ENCODE data around the gene MBLAC1.
A peak's percentile ranks its signal among the peaks of the same experiment; 100 is the strongest.

MBLAC1 gene

DNA sequence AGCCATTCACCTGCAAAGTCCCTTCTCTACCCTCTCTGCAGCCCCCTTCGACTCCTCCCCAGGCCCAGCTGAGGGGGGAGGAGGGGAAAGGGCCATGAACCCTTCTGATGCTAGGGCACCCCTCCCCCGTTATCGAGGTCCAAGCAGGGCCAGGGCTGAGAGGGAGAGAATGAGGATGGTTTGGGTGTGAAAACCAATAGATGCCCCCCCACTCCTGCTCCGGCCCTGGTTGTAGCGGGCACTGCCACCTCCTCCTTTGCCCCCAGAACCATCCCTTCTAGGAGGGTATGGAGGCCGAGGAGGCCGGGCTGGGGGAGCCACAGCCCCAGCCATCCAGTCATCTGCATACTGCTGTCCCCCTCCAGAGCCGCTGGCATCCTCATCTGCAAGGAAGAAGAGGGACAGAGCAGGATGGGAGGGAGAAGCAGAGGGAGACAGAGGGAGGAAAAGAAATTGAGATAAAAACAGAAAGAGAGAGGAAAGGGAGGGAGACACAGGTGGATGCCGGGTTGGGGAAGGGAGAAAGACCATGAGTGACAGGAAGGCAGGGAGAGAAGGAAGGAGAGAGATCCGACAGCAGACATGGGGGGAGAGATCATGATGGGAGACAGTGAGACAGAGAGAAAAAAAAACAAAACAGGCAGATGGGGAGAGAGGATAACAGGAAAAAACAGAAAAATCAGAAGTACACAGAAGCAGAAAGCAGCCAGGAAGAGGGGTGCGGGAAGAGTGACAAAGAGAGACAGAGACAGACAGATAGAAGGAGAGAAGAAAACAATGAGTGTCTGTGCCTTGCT, 43.5 kb downstream of the MBLAC1 start:
- TF ChIP-seq, protein P1, sequence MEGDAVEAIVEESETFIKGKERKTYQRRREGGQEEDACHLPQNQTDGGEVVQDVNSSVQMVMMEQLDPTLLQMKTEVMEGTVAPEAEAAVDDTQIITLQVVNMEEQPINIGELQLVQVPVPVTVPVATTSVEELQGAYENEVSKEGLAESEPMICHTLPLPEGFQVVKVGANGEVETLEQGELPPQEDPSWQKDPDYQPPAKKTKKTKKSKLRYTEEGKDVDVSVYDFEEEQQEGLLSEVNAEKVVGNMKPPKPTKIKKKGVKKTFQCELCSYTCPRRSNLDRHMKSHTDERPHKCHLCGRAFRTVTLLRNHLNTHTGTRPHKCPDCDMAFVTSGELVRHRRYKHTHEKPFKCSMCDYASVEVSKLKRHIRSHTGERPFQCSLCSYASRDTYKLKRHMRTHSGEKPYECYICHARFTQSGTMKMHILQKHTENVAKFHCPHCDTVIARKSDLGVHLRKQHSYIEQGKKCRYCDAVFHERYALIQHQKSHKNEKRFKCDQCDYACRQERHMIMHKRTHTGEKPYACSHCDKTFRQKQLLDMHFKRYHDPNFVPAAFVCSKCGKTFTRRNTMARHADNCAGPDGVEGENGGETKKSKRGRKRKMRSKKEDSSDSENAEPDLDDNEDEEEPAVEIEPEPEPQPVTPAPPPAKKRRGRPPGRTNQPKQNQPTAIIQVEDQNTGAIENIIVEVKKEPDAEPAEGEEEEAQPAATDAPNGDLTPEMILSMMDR (IDR thresholded peaks at IDR 0.05): no peak
- Histone ChIP-seq H3K9me3 (no peaks in the 10 kb centered on the region), H3K27me3 (peaks cover 0 to 27% of the 10 kb centered on the region in 2 donors), H3K27ac (no peak overlapping the region), H3K4me1 (peaks cover 0 to 33% (median 20%) of the 10 kb centered on the region in 4 donors), H3K4me3 (no peak overlapping the region), H3K36me3 (no peaks in the 10 kb centered on the region)
- intact Hi-C loops (cut with DNase I; ENCODE audit: low total_unique reads): no loop called here
- no peak for DNase-seq

DNA sequence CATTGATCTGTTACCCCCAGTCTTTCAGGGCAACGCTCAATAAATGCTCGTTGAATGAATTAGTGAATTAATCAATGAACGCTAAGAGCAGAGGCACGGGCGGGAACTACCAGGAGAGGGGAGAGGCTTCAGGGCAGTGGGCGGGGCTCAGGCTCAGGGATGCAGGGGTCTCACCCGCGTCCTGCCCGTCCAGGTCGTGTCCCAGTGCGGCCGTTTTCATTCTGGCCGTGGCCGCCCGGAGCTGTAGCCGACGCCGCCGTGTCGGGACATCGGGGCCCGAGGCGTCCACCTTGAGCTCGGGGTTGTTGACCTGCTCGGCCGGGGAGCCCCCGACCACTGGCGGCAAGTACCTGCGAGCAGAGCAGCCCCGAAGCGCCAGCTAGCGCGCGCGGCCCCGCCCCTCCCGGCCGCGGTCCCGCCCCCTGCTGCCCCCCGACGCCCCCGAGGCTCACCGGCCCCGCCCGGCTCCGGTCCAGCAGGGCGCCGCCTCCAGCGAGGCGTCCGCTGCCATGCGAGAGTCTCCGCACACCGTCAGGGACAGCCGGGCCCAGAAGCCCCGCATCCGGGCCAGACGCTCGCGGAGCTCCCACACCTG, 44.4 kb downstream of the MBLAC1 start:
- DNase-seq: no peak

DNA sequence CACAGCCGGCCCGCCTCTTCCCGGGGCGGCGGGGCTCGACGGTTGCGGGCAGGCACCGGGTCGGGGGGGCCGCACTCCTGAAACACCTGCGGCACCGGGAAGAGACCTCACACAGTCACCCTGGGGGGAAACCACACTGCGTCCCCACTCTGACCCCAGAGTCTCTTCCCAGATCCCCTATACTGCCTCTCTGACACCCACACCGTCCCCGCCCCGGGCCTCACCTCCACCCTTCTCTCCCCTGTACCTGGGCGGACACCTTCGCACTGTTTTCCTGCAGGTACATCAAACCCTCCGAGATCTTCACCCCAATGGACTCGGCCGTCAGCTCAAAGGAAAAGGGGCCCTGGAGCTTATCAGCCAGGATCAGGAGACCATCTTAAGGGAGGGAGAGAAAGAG, 45.1 kb downstream of the MBLAC1 start:
- Histone ChIP-seq H3K4me1 (peaks cover 0 to 34% (median 22%) of the 10 kb centered on the region in 4 donors), H3K4me3 (peak overlapping the region; percentile 29 to 52), H3K27me3 (peaks cover 0 to 26% of the 10 kb centered on the region in 2 donors), H3K27ac (no peak overlapping the region), H3K36me3 (no peaks in the 10 kb centered on the region), H3K9me3 (no peaks in the 10 kb centered on the region)
- intact Hi-C loops (cut with DNase I; ENCODE audit: low total_unique reads): no loop called here
- DNase-seq: no peak
- TF ChIP-seq, protein P1 (IDR thresholded peaks at IDR 0.05): no peak

More for the DNA sequence above, 44.4 kb downstream of the MBLAC1 start:
- peaks cover 0 to 33% (median 20%) of the 10 kb centered on the region in 4 donors for H3K4me1 ChIP-seq
- TF ChIP-seq, protein P1 (IDR thresholded peaks at IDR 0.05): no peak
- H3K27ac ChIP-seq: no peak overlapping the region
- H3K9me3 ChIP-seq: no peaks in the 10 kb centered on the region
- H3K4me3 ChIP-seq: peak overlapping the region; percentile 29 to 52
- peaks cover 0 to 27% of the 10 kb centered on the region in 2 donors for H3K27me3 ChIP-seq
- intact Hi-C loops (cut with DNase I; ENCODE audit: low total_unique reads): no loop called here
- H3K36me3 ChIP-seq: no peaks in the 10 kb centered on the region

DNA sequence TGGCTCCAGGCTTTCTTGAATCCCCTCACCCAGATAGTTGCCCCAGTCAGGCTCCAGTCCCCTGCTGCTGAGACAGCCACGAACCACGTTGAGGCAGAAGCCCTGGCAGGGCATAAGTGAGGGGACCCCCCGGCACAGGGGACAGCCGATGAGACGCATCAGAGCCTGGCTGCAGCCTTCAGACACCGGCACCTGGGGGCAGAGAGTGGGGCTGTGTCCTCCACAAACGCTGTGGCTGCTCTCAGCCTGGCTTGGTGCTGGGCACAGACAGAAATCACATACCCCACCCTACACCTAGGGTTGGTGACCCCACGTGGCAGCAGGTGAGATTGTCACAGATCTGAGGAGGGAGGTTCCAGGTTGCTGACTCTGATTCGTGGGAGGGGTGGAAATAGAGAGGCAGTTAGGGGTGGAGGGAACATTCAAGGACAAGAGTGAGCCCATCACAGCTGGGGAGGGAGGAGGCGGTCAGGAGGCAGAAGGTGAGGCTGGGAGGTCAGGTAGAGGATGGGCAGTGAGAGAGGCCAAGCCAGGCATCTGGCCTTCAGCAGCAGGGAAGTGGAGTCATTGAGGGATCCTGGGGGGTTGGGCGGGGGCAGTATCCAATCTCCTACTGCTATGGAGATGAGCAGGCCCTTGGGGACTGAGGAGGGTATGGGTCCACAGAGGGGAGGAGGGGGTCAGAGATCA, 47.2 kb downstream of the MBLAC1 start:
- no peaks in the 10 kb centered on the region for H3K36me3 ChIP-seq
- peaks cover 0 to 23% of the 10 kb centered on the region in 2 donors for H3K27me3 ChIP-seq
- DNase-seq: no peak
- intact Hi-C loops (cut with DNase I; ENCODE audit: low total_unique reads): no loop called here
- H3K27ac ChIP-seq: no peak overlapping the region
- TF ChIP-seq, protein P1 (IDR thresholded peaks at IDR 0.05): no peak
- H3K9me3 ChIP-seq: no peaks in the 10 kb centered on the region
- H3K4me1 ChIP-seq: peaks cover 0 to 30% (median 23%) of the 10 kb centered on the region in 4 donors
- H3K4me3 ChIP-seq: no peak overlapping the region

DNA sequence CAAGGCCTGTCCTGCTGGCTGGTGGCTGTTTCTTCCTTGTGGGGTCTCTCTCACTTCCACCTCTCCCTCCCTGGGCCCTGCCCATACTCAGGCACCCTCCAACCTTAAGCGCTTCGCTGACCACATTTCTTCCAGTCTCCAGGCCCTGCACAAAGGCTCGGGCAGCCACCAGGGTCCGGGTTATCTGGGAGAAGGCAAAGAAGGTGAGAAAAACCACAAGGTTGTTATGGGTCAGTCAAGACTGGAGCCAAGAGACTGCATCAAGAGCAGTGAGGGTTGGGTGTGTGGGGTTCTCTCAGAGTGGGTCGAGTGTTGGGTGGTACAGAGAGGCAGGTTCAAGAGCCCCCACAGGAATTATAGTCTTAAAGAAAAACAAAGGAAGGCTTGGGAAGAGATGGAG, 47.8 kb downstream of the MBLAC1 start:
- intact Hi-C loops (cut with DNase I; ENCODE audit: low total_unique reads): no loop called here
- TF ChIP-seq, protein P1 (IDR thresholded peaks at IDR 0.05): no peak
- no peak overlapping the region for H3K27ac ChIP-seq
- peaks cover 0 to 23% of the 10 kb centered on the region in 2 donors for H3K27me3 ChIP-seq
- peaks cover 0 to 28% (median 20%) of the 10 kb centered on the region in 4 donors for H3K4me1 ChIP-seq
- no peak for DNase-seq
- H3K36me3 ChIP-seq: no peaks in the 10 kb centered on the region
- H3K4me3 ChIP-seq: no peak overlapping the region
- H3K9me3 ChIP-seq: no peaks in the 10 kb centered on the region
